ENCODE results near the gene MTX3. TPM values are rescaled to one million over a fixed set of nuclear protein-coding genes. Genes with fewer than 3 reads are reported as not detected.

The MTX3 gene
- total RNA-seq, 1 experiment from 2014 or later: 34.9 TPM

DNA sequence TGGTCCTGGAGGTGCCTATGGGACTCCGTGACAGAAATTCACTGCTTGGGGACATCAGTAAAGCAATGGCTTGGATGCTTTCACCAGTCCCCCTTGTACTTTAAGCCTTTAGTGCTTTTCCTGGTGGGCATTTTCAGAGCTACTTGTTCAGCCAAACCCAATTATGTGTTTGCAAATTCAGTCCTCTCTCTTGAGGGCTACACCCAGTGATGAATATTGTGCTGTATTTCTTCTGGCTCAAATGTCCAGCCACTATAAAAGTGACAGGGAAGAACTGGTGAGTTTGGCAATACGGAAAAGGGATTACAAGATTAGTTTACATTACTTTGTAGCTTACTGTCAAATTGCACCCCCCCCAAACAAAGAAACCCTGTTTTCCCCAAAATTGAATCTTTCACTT, 48.6 kb upstream of the MTX3 start:
- H3K4me3 ChIP-seq (replicated peaks in 1 of 2; ENCODE audit: low read depth in 1 of 2, low read length in 2 of 2): no peak overlapping the region
- H3K36me3 ChIP-seq (ENCODE audit: control insufficient read depth in 1 of 2, insufficient read depth in 2 of 2, low read length in 2 of 2): no peaks in the 10 kb centered on the region
- no peaks in the 10 kb centered on the region for H3K79me2 ChIP-seq (ENCODE audit: insufficient read depth, low read length)
- no peak for DNase-seq (ENCODE audit: low read depth, low spot score)
- no peaks in the 10 kb centered on the region for H4K20me1 ChIP-seq (ENCODE audit: insufficient read depth)
- no peak overlapping the region for H3K27ac ChIP-seq (ENCODE audit: low read depth, low read length)
- no peak overlapping the region for H2AFZ ChIP-seq (ENCODE audit: low read depth, low read length, poor library complexity, severe bottlenecking)
- CTCF ChIA-PET: no interaction called here
- intact Hi-C loops (cut with micrococcal nuclease): no loop called here
- no peaks in the 10 kb centered on the region for H3K9me2 ChIP-seq (ENCODE audit: insufficient read depth)
- no peak for ATAC-seq
- BruUV-seq (replicated peaks): no TSS peak
- H3K4me1 ChIP-seq (ENCODE audit: control insufficient read depth in 1 of 2, insufficient read depth in 2 of 2, low read length in 2 of 2): no peaks in the 10 kb centered on the region
- H3K9ac ChIP-seq (ENCODE audit: low read length): no peak overlapping the region
- TF ChIP-seq SIN3A (IDR thresholded peaks at IDR 0.05; ENCODE audit: low read depth) (no peak), POLR2AphosphoS5 (IDR thresholded peaks at IDR 0.05; ENCODE audit: low read depth, low read length) (no peak), EZH2phosphoT487 (IDR thresholded peaks at IDR 0.05; ENCODE audit: borderline replicate concordance) (no peak), CEBPB (IDR thresholded peaks at IDR 0.05; ENCODE audit: low read depth) (no peak), EZH2 (IDR thresholded peaks at IDR 0.05) (no peak)
- TF ChIP-seq, protein P1, sequence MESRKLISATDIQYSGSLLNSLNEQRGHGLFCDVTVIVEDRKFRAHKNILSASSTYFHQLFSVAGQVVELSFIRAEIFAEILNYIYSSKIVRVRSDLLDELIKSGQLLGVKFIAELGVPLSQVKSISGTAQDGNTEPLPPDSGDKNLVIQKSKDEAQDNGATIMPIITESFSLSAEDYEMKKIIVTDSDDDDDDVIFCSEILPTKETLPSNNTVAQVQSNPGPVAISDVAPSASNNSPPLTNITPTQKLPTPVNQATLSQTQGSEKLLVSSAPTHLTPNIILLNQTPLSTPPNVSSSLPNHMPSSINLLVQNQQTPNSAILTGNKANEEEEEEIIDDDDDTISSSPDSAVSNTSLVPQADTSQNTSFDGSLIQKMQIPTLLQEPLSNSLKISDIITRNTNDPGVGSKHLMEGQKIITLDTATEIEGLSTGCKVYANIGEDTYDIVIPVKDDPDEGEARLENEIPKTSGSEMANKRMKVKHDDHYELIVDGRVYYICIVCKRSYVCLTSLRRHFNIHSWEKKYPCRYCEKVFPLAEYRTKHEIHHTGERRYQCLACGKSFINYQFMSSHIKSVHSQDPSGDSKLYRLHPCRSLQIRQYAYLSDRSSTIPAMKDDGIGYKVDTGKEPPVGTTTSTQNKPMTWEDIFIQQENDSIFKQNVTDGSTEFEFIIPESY (IDR thresholded peaks at IDR 0.05; ENCODE audit: extremely low read depth, insufficient replicate concordance, low read length): no peak
- TF ChIP-seq, protein P2, sequence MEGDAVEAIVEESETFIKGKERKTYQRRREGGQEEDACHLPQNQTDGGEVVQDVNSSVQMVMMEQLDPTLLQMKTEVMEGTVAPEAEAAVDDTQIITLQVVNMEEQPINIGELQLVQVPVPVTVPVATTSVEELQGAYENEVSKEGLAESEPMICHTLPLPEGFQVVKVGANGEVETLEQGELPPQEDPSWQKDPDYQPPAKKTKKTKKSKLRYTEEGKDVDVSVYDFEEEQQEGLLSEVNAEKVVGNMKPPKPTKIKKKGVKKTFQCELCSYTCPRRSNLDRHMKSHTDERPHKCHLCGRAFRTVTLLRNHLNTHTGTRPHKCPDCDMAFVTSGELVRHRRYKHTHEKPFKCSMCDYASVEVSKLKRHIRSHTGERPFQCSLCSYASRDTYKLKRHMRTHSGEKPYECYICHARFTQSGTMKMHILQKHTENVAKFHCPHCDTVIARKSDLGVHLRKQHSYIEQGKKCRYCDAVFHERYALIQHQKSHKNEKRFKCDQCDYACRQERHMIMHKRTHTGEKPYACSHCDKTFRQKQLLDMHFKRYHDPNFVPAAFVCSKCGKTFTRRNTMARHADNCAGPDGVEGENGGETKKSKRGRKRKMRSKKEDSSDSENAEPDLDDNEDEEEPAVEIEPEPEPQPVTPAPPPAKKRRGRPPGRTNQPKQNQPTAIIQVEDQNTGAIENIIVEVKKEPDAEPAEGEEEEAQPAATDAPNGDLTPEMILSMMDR (IDR thresholded peaks at IDR 0.05 in 2 of 3, conservative IDR thresholded peaks at IDR 0.05 in 1 of 3; ENCODE audit: borderline replicate concordance in 1 of 3, insufficient read depth in 1 of 3, low read depth in 2 of 3, low read length in 2 of 3): no peak
- RAD21 ChIA-PET (ENCODE audit: low non-redundant PET in 1 of 2, low total read pairs in 2 of 2, uncharacterized antibody in 2 of 2, unreplicated experiment in 2 of 2): no interaction called here
- no peak overlapping the region for H3K4me2 ChIP-seq (ENCODE audit: low read length)
- no peaks in the 10 kb centered on the region for H3K9me3 ChIP-seq (ENCODE audit: control insufficient read depth in 1 of 2, insufficient read depth in 1 of 2, low read depth in 1 of 2, low read length in 2 of 2)
- POLR2A ChIA-PET: no interaction called here
- no peaks in the 10 kb centered on the region for H3K27me3 ChIP-seq (ENCODE audit: insufficient read depth, low read length)

Measured in HCT116 (cell line).